NCI-H2029 treated with DMSO at 0.1 percent for 48 hours (cell line): ENCODE measurements around the gene CYB561A3.

Source experiments
- DNase-seq: peaks from one replicate; lab custom pipeline; 2025; lab: John Stamatoyannopoulos, UW

Gene CYB561A3

GRCh38 chr11:61325649-61326414, 35.9 kb downstream of the CYB561A3 start:
- no peak for DNase-seq

- no peak for DNase-seq
Measured at GRCh38 chr11:61315260-61315659, 46.4 kb downstream of the CYB561A3 start.

GRCh38 chr11:61310749-61311148, 50.9 kb downstream of the CYB561A3 start:
- DNase-seq, result no peak

- no peak for DNase-seq
Measured at GRCh38 chr11:61309739-61310138, 51.9 kb downstream of the CYB561A3 start.

GRCh38 chr11:61309141-61309540, 52.5 kb downstream of the CYB561A3 start:
- no peak for DNase-seq

GRCh38 chr11:61307354-61307753, 54.3 kb downstream of the CYB561A3 start:
- no peak for DNase-seq

GRCh38 chr11:61306221-61306620, 55.5 kb downstream of the CYB561A3 start:
- DNase-seq, result no peak

- no peak for DNase-seq
Measured at GRCh38 chr11:61305417-61305816, 56.3 kb downstream of the CYB561A3 start.

GRCh38 chr11:61303725-61304124, 58.0 kb downstream of the CYB561A3 start:
- DNase-seq, result no peak

- DNase-seq, result no peak
Measured at GRCh38 chr11:61302550-61302949, 59.1 kb downstream of the CYB561A3 start.
